Activated CD4-positive, alpha-beta memory T cell treated with anti-CD3 and anti-CD28 coated beads for 36 hours (primary cell): ENCODE data around the gene FAM228B. TPM values are rescaled to one million over a fixed set of nuclear protein-coding genes. Genes with fewer than 3 reads are reported as not detected.

Source experiments
- CTCF ChIA-PET: fragments of 350-600 bp; sonication (Branson Sonifier 250); formaldehyde crosslinking; loops from one replicate; lab custom pipeline; 2021; ENCODE audit warnings: antibody characterized with exemption, inconsistent platforms; lab: Charles Lee
- POLR2A ChIA-PET: fragments of 350-600 bp; sonication (Branson Sonifier 250); formaldehyde crosslinking; loops from one replicate; lab custom pipeline; 2021; ENCODE audit warnings: antibody characterized with exemption; lab: Charles Lee
- DNase-seq: peaks from one replicate; pipeline ENCODE4 v3.0.0-alpha.2; 2020
- H3K27ac Mint-ChIP-seq: one replicate; pipeline ENCODE4 v1.8.0; 2021; ENCODE audit warnings: mixed read lengths
- H3K27me3 Mint-ChIP-seq: one replicate; pipeline ENCODE4 v1.8.0; 2021; ENCODE audit warnings: mixed read lengths
- H3K36me3 Mint-ChIP-seq: one replicate; pipeline ENCODE4 v1.8.0; 2021; ENCODE audit warnings: mixed read lengths
- H3K4me1 Mint-ChIP-seq: one replicate; pipeline ENCODE4 v1.8.0; 2021; ENCODE audit warnings: low read depth, mixed read lengths
- H3K4me3 Mint-ChIP-seq: one replicate; pipeline ENCODE4 v1.8.0; 2021; ENCODE audit warnings: mild to moderate bottlenecking, mixed read lengths
- H3K9me3 Mint-ChIP-seq: one replicate; pipeline ENCODE4 v1.8.0; 2021; ENCODE audit warnings: mixed read lengths
- intact Hi-C: fragments of 100-400 bp; cut with micrococcal nuclease; formaldehyde crosslinking; loops from one replicate; pipeline ENCODE4 v1.15.1; 2023
- total RNA-seq, 2 experiments: library from RNA; stranded (reverse); gene quantifications; one replicate each; pipeline ENCODE4 v1.2.3, GENCODE V29; 2021

Gene FAM228B
- total RNA-seq: 1 to 10 TPM; 6.5 to 7.2 TPM

DNA sequence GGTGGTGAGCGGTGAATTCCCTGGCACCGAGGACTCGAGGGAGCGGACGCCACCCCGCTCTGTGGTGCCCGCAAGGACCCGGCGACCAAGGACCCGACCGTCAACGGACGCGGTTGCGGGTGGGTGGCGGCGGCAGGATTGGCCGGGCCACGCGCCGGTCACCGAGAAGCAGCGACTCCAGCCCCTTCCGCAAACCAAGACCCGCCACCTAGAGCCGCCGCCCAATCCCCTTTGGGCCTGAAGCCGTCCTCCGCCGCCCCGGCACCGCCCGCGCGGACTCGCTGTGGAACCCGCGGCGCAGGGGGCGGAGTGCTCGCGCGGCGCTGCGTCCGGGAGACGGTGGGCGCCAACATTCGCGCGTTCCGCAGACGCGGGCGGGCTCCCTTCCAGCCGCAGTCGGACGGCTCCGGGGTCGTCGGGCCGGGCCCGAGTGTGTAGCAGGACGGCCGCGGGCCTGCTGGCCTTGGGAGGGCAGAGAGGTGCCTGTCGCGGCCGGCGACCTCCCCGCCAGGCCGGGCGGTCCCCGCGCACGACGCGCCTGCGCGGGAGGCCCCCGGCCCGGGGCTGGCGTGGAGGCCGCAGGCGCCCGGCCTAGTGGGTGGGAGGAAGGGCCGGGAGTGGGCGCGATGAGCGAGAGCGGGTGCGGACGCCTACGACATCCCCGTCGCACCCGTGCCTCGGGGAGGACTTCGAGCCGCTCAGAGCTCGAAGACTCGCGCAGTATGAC, at the start of gene FAM228B, which contains the start of gene PFN4:
Gene FAM228B, plus strand, starts transcription at position 275 of the 727 bp plus-strand sequence. CDS start 893 bp downstream, outside the sequence.
Gene PFN4, minus strand, starts transcription at position 140 of the 727 bp plus-strand sequence. CDS start 799 bp downstream, outside the sequence.
- POLR2A ChIA-PET: interaction anchor here (0.9 kb wide), 2 partner anchors 76 to 199 kb away, joined by 3 read pairs; partner anchors contain the start of gene WDCP

DNA sequence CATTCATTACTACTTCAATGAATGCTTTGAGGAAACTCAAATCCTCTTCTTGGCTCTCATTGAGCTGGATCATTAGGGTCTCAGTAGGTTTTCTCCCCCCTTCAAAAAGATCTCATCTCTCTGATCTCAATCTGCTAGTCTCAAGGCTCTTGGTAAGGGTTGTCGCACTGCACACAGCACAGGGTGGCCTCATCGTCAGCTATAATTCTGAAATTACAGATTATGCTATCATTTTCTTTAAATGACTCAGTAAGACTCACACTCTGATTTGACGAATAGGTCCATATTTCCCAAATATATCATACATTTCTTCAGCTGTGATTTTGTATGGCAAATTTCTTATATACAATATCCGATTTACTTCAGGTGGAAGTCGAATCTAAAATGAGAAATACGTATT, 49.5 kb upstream of the FAM228B start:
- POLR2A ChIA-PET: interaction anchor here (0.9 to 1.5 kb wide), 3 partner anchors 27 to 146 kb away, joined by 3 to 4 read pairs (median 3); partner anchors contain the start of genes UBXN2A and WDCP
- H3K9me3 Mint-ChIP-seq: no peaks in the 10 kb centered on the region
- peak; percentile 36 for DNase-seq
- CTCF ChIA-PET: interaction anchor here (0.6 to 2.8 kb wide), 3 partner anchors 10 to 147 kb away, joined by 4 to 21 read pairs (median 4); partner anchors contain the start of genes ATAD2B and TP53I3
- H3K27me3 Mint-ChIP-seq: no peaks in the 10 kb centered on the region
- peak overlapping the region; percentile 33 for H3K4me3 Mint-ChIP-seq
- intact Hi-C loops: no loop called here
- peaks cover 14% of the 10 kb centered on the region for H3K36me3 Mint-ChIP-seq
- H3K27ac Mint-ChIP-seq: peak overlapping the region; percentile 75
- peaks cover 32% of the 10 kb centered on the region for H3K4me1 Mint-ChIP-seq

More for the DNA sequence above, at the start of gene FAM228B, which contains the start of gene PFN4:
- CTCF ChIA-PET: interaction anchor here (1.1 to 4.6 kb wide), 2 partner anchors 39 to 47 kb away, joined by 3 to 31 read pairs; partner anchors contain the start of genes SF3B6 and TP53I3
- Mint-ChIP-seq H3K4me3 (peak within 1 kb of the TSS; percentile 72), H3K9me3 (no peaks in the 10 kb centered on the region), H3K4me1 (peaks cover 10% of the 10 kb centered on the region), H3K36me3 (no peaks in the 10 kb centered on the region), H3K27me3 (no peaks in the 10 kb centered on the region), H3K27ac (no peak within 1 kb of the TSS)
- intact Hi-C loops: loop anchor here (2.0 kb wide), 2 partner anchors 47 to 77 kb away; partner anchors contain the start of genes SF3B6 and WDCP
- peak; percentile 82 for DNase-seq

DNA sequence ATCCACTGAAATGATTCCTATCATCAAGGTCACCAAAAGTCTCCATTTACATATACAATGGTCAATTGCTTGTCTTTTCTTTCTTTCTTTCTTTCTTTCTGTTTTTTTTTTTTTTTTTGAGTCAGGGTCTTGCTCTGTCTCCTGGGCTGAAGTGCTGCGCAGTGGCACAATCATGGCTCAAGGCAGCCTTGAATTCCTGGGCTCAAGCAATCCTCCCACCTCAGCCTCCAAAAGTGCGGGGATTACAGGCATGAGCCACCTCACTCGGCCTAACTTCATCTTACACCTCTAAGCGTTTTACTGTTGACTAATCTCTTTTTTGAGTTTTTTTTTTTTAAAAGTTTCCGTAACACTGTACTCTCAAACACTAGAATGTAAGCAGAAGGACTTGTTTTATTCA, 48.0 kb upstream of the FAM228B start:
- H3K4me1 Mint-ChIP-seq: peaks cover 32% of the 10 kb centered on the region
- CTCF ChIA-PET: no interaction called here
- peaks cover 10% of the 10 kb centered on the region for H3K36me3 Mint-ChIP-seq

DNA sequence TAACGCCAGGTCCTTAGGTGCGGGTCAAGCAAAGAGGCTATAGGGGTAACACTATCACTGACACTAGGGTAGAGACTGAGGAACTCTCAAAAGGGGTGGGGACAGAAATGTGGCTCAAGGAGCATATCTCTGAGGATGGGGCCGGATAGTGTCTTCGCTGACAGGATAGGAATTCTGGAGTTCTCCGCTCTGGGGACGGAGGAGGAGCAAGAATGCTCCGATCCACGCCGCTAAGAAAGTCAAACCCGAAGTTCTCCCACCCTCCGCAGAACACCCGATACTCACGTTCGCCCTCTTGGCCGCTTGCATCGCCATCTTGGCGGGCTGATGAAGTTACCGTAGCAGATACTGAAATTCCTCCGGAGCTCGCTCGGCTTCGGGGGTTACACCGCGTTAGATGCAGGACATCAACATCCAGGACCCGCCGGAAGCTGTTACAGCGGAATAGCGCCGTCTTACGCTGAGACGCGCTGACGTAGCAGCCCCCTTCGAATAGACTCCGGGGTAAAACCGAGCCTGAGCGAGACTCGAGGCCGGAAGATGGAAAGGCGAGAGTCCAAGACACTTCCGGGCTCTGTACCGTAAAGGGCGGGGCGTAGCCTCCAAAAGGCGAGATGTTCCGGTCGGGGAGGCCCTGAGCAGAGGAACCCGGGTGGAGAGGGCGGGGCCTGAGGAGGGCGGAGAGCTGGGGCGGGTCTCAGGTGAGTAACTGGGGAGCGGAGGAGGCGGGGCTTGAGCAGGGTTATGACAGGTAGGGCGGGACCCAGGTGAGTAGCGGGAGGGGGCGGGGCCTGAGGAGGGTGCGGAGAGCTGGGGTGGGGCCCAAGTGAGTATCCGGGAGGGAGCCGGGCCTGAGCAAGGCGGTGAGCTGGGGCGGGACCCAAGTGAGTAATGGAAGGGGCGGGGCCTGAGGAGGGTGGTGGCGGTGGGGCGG, 47.1 kb upstream of the FAM228B start, which contains the start of gene SF3B6:
Gene SF3B6, minus strand, starts transcription at position 412 of the 934 bp plus-strand sequence. Its CDS starts 97 bp downstream, at position 315.
- POLR2A ChIA-PET: interaction anchor here (0.7 to 2.6 kb wide), 7 partner anchors 8 to 284 kb away, joined by 3 to 34 read pairs (median 4); partner anchors contain the start of genes ATAD2B, ITSN2, TP53I3 and UBXN2A
- H3K27ac Mint-ChIP-seq: peak within 1 kb of the TSS; percentile 89
- peak; percentile 100 for DNase-seq
- peak within 1 kb of the TSS; percentile 93 for H3K4me3 Mint-ChIP-seq
- intact Hi-C loops: loop anchor here (1.0 to 2.0 kb wide), 7 partner anchors 8 to 717 kb away; partner anchors contain the start of genes ATAD2B, CENPO, FAM228B and ITSN2
- H3K9me3 Mint-ChIP-seq: no peaks in the 10 kb centered on the region
- H3K4me1 Mint-ChIP-seq: peaks cover 32% of the 10 kb centered on the region
- CTCF ChIA-PET: interaction anchor here (1.0 to 2.3 kb wide), 8 partner anchors 8 to 252 kb away, joined by 3 to 13 read pairs (median 4); partner anchors contain the start of genes ATAD2B, FAM228B, TP53I3 and UBXN2A
- no peaks in the 10 kb centered on the region for H3K27me3 Mint-ChIP-seq
- H3K36me3 Mint-ChIP-seq: peaks cover 11% of the 10 kb centered on the region

More for the DNA sequence above, 48.0 kb upstream of the FAM228B start:
- Mint-ChIP-seq H3K27me3 (no peaks in the 10 kb centered on the region), H3K27ac (peak overlapping the region; percentile 89), H3K9me3 (no peaks in the 10 kb centered on the region), H3K4me3 (peak overlapping the region; percentile 93)
- intact Hi-C loops: no loop called here
- DNase-seq: no peak
- POLR2A ChIA-PET: interaction anchor here (1.8 kb wide), 1 partner anchor 9 kb away, joined by 5 read pairs; the partner anchor contains the start of gene TP53I3

- peak overlapping the region; percentile 19 for H3K27ac Mint-ChIP-seq
- intact Hi-C loops: loop anchor here (1.0 to 2.0 kb wide), 7 partner anchors 7 to 716 kb away; partner anchors contain the start of genes ATAD2B, CENPO, FAM228B and ITSN2
- CTCF ChIA-PET: interaction anchor here (1.0 to 2.3 kb wide), 8 partner anchors 8 to 253 kb away, joined by 3 to 13 read pairs (median 4); partner anchors contain the start of genes ATAD2B, FAM228B, TP53I3 and UBXN2A
- H3K4me1 Mint-ChIP-seq: peaks cover 32% of the 10 kb centered on the region
- POLR2A ChIA-PET: interaction anchor here (0.8 to 2.6 kb wide), 6 partner anchors 7 to 150 kb away, joined by 3 to 34 read pairs (median 4); partner anchors contain the start of genes ATAD2B, TP53I3, UBXN2A and WDCP
- H3K36me3 Mint-ChIP-seq: peaks cover 12% of the 10 kb centered on the region
- H3K9me3 Mint-ChIP-seq: no peaks in the 10 kb centered on the region
- H3K27me3 Mint-ChIP-seq: no peaks in the 10 kb centered on the region
- H3K4me3 Mint-ChIP-seq: peak overlapping the region; percentile 93
- DNase-seq: peak; percentile 30
These were observed 46.3 kb upstream of the FAM228B start for GRCh38 chr2:24076849-24077534.

GRCh38 chr2:24077535-24077877, 45.8 kb upstream of the FAM228B start:
- Mint-ChIP-seq H3K27ac (peak overlapping the region; percentile 19), H3K36me3 (peaks cover 9% of the 10 kb centered on the region), H3K27me3 (no peaks in the 10 kb centered on the region), H3K4me3 (peak overlapping the region; percentile 93), H3K9me3 (no peaks in the 10 kb centered on the region), H3K4me1 (peaks cover 28% of the 10 kb centered on the region)
- no peak for DNase-seq
- intact Hi-C loops: loop anchor here (2.0 kb wide), 3 partner anchors 45 to 283 kb away; partner anchors contain the start of genes FAM228B, ITSN2, PFN4 and UBXN2A
- POLR2A ChIA-PET: interaction anchor here (2.1 to 2.6 kb wide), 2 partner anchors 30 to 151 kb away, joined by 13 to 34 read pairs; partner anchors contain the start of genes ATAD2B and WDCP
- CTCF ChIA-PET: interaction anchor here (1.3 to 2.3 kb wide), 2 partner anchors 29 to 150 kb away, joined by 3 to 13 read pairs; partner anchors contain the start of gene ATAD2B

DNA sequence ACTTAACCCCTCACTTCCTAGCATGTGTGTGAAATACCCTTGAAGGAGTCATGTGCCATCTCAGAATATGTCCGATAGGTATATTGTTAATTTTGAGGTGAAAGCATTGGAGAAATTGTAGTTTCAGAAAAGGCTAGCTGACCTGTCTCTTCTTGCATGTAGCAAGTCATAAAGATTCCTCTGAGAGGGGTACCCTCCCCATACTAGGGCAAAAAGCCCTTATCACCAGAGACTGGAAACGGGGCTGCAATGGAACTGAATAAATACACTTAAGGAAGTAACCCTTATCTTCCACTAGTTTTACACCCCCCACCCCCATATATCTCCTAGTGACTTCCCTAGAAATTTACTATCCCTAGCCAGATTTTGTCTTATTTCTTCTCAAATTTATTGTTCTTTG, 45.4 kb upstream of the FAM228B start:
- peaks cover 24% of the 10 kb centered on the region for H3K4me1 Mint-ChIP-seq
- no peaks in the 10 kb centered on the region for H3K9me3 Mint-ChIP-seq
- no peak overlapping the region for H3K27ac Mint-ChIP-seq
- peaks cover 6% of the 10 kb centered on the region for H3K36me3 Mint-ChIP-seq
- H3K4me3 Mint-ChIP-seq: peak overlapping the region; percentile 93
- POLR2A ChIA-PET: interaction anchor here (2.1 to 2.6 kb wide), 2 partner anchors 31 to 151 kb away, joined by 13 to 34 read pairs; partner anchors contain the start of genes ATAD2B and WDCP
- intact Hi-C loops: loop anchor here (2.0 kb wide), 3 partner anchors 45 to 283 kb away; partner anchors contain the start of genes FAM228B, ITSN2, PFN4 and UBXN2A
- no peak for DNase-seq
- no peaks in the 10 kb centered on the region for H3K27me3 Mint-ChIP-seq
- CTCF ChIA-PET: interaction anchor here (2.1 to 2.3 kb wide), 2 partner anchors 151 kb away, joined by 12 to 13 read pairs; partner anchors contain the start of gene ATAD2B

DNA sequence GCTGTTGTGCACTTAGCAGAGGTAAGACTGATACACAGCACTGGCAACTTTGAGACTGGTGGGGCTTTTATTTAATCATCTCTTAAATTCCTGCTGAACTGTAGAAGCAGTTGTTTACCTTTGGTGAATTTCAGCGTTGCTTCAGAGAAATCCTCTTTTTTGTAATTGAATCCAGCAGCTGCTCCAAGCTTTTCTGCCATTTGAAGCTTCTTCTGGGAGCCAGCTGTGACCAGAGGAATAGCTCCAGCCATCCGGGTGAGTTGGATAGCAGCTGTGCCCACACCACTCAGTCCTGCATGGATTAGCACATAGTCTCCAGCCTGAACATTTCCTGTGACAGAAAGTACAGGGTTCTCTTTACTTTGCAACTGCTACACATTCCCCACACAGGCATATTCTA, 42.6 kb upstream of the FAM228B start:
- Mint-ChIP-seq H3K27ac (no peak overlapping the region), H3K27me3 (no peaks in the 10 kb centered on the region), H3K4me1 (peaks cover 20% of the 10 kb centered on the region), H3K36me3 (peaks cover 2% of the 10 kb centered on the region), H3K4me3 (no peak overlapping the region), H3K9me3 (no peaks in the 10 kb centered on the region)
- DNase-seq: no peak
- intact Hi-C loops: no loop called here
- ChIA-PET POLR2A (no interaction called here), CTCF (no interaction called here)

- Mint-ChIP-seq H3K4me3 (peak overlapping the region; percentile 81), H3K9me3 (no peaks in the 10 kb centered on the region), H3K36me3 (peaks cover 2% of the 10 kb centered on the region), H3K27me3 (no peaks in the 10 kb centered on the region), H3K27ac (no peak overlapping the region), H3K4me1 (peaks cover 14% of the 10 kb centered on the region)
- no peak for DNase-seq
- intact Hi-C loops: no loop called here
- ChIA-PET CTCF (interaction anchor here (0.5 to 4.5 kb wide), 24 partner anchors 9 to 1598 kb away, joined by 3 to 87 read pairs (median 7); partner anchors contain the start of genes ATAD2B, FAM228B, FKBP1B and PFN4), POLR2A (interaction anchor here (0.6 to 3.1 kb wide), 4 partner anchors 36 to 156 kb away, joined by 3 to 18 read pairs (median 5); partner anchors contain the start of genes ATAD2B, UBXN2A and WDCP)
These were observed 40.3 kb upstream of the FAM228B start for GRCh38 chr2:24082787-24083566.
